ENCODE measurements around the gene DENND1B.
"Not testable (repeated sequence)": the region's sequence is repeated elsewhere in the genome, so short reads cannot be mapped to it uniquely, and the experiment has no call there.

Gene DENND1B

GRCh38 chr1:197595304-197595904 lies 179.9 kb downstream of the DENND1B start:
- TF ChIP-seq CTCF (IDR thresholded peaks at IDR 0.05; ENCODE audit: insufficient read depth, low read depth, low read length, missing control alignments): no peak
- DNase-seq (ENCODE audit: low read depth): no peak
- H3K4me3 ChIP-seq (ENCODE audit: low read length): no peak overlapping the region

GRCh38 chr1:197590687-197591086 lies 184.6 kb downstream of the DENND1B start:
- no peak overlapping the region for H3K4me3 ChIP-seq (ENCODE audit: low read length)
- DNase-seq (ENCODE audit: low read depth): no peak
- TF ChIP-seq CTCF (IDR thresholded peaks at IDR 0.05; ENCODE audit: insufficient read depth, low read depth, low read length, missing control alignments): no peak

GRCh38 chr1:197585809-197586208 lies 189.5 kb downstream of the DENND1B start:
- no peak for DNase-seq (ENCODE audit: low read depth)
- TF ChIP-seq CTCF (IDR thresholded peaks at IDR 0.05; ENCODE audit: insufficient read depth, low read depth, low read length, missing control alignments): no peak
- H3K4me3 ChIP-seq (ENCODE audit: low read length): no peak overlapping the region

- no peak for DNase-seq (ENCODE audit: low read depth)
- TF ChIP-seq CTCF (IDR thresholded peaks at IDR 0.05; ENCODE audit: insufficient read depth, low read depth, low read length, missing control alignments): no peak
- no peak overlapping the region for H3K4me3 ChIP-seq (ENCODE audit: low read length)
These were observed 197.7 kb downstream of the DENND1B start for GRCh38 chr1:197577580-197577979.

- not testable (repeated sequence) for H3K4me3 ChIP-seq (ENCODE audit: low read length)
These were observed 199.7 kb downstream of the DENND1B start for GRCh38 chr1:197575531-197575930.

GRCh38 chr1:197572169-197572568 lies 203.1 kb downstream of the DENND1B start:
- H3K4me3 ChIP-seq (ENCODE audit: low read length): no peak overlapping the region
- DNase-seq (ENCODE audit: low read depth): no peak
- TF ChIP-seq CTCF (IDR thresholded peaks at IDR 0.05; ENCODE audit: insufficient read depth, low read depth, low read length, missing control alignments): no peak

More at GRCh38 chr1:197575531-197575930, 199.7 kb downstream of the DENND1B start:
- DNase-seq (ENCODE audit: low read depth): not testable (repeated sequence)

- no peak for TF ChIP-seq CTCF (IDR thresholded peaks at IDR 0.05; ENCODE audit: insufficient read depth, low read depth, low read length, missing control alignments)
- H3K4me3 ChIP-seq (ENCODE audit: low read length): no peak overlapping the region
- peak; percentile 1 for DNase-seq (ENCODE audit: low read depth)
These were observed 207.8 kb downstream of the DENND1B start for GRCh38 chr1:197567442-197567841.
